ENCODE results near the gene CFAP410. TPM values are rescaled to one million over a fixed set of nuclear protein-coding genes. Genes with fewer than 3 reads are reported as not detected.
"Not testable (repeated sequence)": the region's sequence is repeated elsewhere in the genome, so short reads cannot be mapped to it uniquely, and the experiment has no call there.

The CFAP410 gene
- polyA plus RNA-seq, 3 donors = 27.4 to 40.0 (median 30.3) TPM

DNA sequence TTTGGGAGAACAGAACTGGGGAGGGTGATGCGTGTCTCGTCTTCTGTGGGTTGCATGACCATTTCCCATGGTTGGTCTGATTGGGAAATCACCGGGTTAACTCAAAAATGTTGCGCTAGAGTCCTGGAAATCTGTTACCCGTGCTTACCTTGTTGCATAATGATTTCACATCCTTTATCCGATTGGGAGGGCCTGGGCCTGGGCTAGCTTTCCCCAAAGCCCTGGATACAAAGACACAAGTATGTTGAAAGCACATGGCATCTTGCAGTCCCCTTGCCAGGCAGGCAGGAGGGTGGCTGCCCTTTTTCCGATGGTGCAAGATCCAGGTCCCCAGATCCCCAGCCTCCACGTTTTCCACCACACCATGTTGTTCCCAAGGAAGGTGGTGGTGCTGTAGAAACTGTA lies 14.8 kb upstream of the CFAP410 start:
- WGBS, 3 donors = 36 to 62% (median 47%) methylated on average over 8 of the region's 8 CpGs
- no peak overlapping the region for H3K27ac ChIP-seq (ENCODE audit: low read depth, low read length)

- H3K27ac ChIP-seq (ENCODE audit: low read depth, low read length) = no peak within 1 kb of the TSS
- 34 to 53% (median 35%) methylated on average over 21 of the region's 21 CpGs for WGBS, 3 donors
Measured at GRCh38 chr21:44353191-44353970, 14.2 kb upstream of the CFAP410 start, which contains the start of gene TRPM2. TRPM2 (plus strand) TSS chr21:44353621; CDS start chr21:44353701, 80 bp downstream.

DNA sequence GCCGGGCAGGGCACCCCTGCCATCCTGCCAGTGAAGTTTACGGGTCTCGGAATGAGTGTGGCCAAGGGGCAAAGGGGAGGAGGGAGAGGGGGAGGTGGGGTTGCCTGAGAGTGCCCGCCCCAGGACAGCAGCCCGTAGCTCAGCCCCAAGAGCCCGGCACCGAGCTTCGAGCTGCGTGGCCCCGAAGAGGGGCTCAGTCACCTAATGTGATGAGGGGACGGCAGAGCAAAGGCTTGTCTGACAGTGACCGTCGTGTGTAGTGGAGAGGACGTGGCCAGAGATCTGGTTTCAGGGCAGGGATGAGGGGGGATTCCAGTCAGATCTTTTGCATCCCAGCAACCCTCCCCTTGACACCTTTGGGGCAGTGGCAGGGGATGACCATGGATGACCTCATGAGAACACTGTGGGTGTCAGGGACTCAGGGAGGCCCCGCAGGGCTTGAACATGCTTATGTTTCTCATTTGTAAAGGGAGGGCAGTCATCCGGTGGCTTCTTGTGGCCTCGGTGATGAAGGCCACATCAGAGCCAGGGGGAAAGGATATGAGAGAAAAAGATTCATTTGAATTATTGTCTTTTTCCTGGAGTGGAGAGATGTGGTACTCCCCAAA lies 13.2 kb upstream of the CFAP410 start:
- no peak overlapping the region for H3K27ac ChIP-seq (ENCODE audit: low read depth, low read length)
- WGBS, 3 donors = 67 to 81% (median 72%) methylated on average over 17 of the region's 17 CpGs

- 68 to 89% (median 88%) methylated on average over 18 of the region's 18 CpGs for WGBS, 3 donors
- H3K27ac ChIP-seq (ENCODE audit: low read depth, low read length) = no peak overlapping the region
Measured at GRCh38 chr21:44351535-44352252, 12.5 kb upstream of the CFAP410 start.

DNA sequence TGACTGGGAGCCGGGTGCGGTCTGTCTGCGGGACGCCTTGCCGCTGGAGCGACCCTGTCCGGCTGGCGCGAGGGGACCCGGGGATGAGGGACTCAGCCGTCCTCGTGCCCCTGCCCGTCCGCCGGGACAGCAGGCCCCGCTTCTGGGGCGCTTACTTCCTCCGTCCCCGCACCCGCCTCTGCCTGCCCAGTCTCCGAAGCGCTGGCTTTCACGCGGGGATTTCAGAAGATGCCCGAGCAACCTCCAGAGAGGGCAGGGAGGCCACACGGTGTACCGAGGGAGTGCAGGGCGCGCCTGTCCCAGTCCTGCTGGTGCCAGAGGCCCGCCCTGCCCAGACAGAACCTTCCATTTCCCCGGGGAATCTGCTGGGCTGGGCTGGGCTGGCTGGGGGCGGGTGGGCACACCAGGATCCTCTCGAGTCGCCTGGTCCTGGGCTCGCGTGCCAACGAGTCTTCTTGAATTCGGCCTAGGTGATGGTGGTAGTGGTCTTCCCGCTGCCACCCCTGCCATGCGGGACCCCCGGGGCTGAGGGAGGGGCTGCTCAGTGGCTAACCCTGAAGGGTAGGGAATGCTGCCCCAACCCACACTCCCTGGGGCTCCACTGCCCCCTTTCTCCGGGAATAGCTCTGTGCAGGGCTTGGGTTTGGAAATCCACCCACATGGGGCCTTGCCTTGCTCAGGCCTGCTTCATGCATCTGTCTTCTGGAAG lies 11.7 kb upstream of the CFAP410 start:
- 27 to 38% (median 31%) methylated on average over 30 to 41 of the region's 42 CpGs for WGBS, 3 donors
- no peak overlapping the region for H3K27ac ChIP-seq (ENCODE audit: low read depth, low read length)

- H3K27ac ChIP-seq (ENCODE audit: low read depth, low read length) = no peak overlapping the region
- 8 to 11% (median 9%) methylated on average over 89 to 110 of the region's 113 CpGs for WGBS, 3 donors
Measured at GRCh38 chr21:44349847-44350772, 10.9 kb upstream of the CFAP410 start.

DNA sequence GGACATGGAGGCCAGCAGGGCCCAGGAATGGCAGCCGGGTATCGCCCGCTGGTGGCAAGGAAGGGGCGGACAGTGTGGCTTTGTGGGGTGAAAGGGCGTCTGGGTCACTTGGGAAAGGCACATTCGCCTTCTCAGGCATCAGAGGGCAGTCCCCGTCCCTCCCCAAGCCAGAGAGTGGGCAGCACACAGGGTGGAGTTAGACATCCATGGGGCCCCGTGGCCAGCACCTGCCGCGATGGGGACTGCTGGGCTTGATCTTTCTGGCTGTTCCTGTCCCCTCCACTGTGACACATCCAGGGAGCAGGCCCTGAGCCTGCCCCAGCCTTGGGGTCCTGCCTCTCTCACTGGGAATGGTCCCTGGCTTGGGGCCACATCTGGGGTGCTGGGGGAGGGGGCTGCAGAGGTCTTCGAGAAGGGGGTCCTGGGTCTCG lies 10.2 kb upstream of the CFAP410 start:
- H3K27ac ChIP-seq (ENCODE audit: low read depth, low read length) = no peak overlapping the region
- WGBS, 3 donors = 72 to 77% (median 73%) methylated on average over 12 of the region's 12 CpGs

DNA sequence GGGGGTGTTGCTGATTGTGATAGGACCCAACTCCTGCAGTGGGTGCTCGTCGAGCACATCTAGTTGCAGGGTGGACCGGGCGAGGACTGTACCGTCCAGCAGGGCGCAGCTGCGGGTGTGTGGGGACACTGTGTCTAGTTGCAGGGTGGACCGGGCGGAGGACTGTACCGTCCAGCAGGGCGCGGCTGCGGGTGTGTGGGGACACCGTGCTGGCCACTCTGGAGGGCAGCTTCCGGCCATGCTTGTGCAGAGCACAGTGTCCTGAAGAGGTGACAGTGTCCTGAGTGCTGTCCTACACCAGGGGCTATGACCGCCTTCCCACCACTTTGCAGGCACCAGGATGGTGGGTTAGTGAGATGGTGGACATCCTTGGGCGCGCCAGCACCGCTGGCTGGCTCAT lies 9.7 kb upstream of the CFAP410 start:
- 89 to 94% (median 91%) methylated on average over 19 of the region's 19 CpGs for WGBS, 3 donors
- no peak overlapping the region for H3K27ac ChIP-seq (ENCODE audit: low read depth, low read length)

GRCh38 chr21:44347911-44348451 lies 8.8 kb upstream of the CFAP410 start:
- no peak overlapping the region for H3K27ac ChIP-seq (ENCODE audit: low read depth, low read length)
- 45 to 56% (median 53%) methylated on average over 22 of the region's 22 CpGs for WGBS, 3 donors

- WGBS, 3 donors = 50 to 71% (median 65%) methylated on average over 11 of the region's 11 CpGs
- no peak overlapping the region for H3K27ac ChIP-seq (ENCODE audit: low read depth, low read length)
Measured at GRCh38 chr21:44345495-44345894, 6.3 kb upstream of the CFAP410 start.

GRCh38 chr21:44344541-44345183 lies 5.5 kb upstream of the CFAP410 start:
- H3K27ac ChIP-seq (ENCODE audit: low read depth, low read length) = no peak overlapping the region
- WGBS, 3 donors = 69 to 91% (median 76%) methylated on average over 17 of the region's 17 CpGs

DNA sequence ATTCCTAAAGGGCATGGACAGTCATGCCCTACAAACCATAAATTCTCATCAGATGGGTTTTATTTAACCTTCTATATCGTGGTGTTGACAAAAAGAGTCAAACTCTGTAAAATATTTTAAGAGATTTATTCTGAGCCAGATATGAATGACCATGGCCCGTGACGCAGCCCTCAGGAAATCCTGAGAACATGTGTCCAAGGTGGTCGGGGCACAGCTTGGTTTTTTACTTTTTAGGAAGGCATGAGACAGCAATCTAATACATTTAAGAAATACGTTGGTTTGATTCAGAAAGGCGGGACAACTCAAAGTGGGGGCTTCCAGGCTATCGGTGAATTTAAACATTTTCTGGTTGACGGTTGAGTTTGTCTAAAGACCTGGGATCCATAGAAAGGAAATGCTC lies 3.8 kb upstream of the CFAP410 start:
- H3K27ac ChIP-seq (ENCODE audit: low read depth, low read length) = not testable (repeated sequence)
- whole genome bisulfite sequencing, 3 donors = 72 to 76% (median 73%) methylated on average over 8 of the region's 8 CpGs

DNA sequence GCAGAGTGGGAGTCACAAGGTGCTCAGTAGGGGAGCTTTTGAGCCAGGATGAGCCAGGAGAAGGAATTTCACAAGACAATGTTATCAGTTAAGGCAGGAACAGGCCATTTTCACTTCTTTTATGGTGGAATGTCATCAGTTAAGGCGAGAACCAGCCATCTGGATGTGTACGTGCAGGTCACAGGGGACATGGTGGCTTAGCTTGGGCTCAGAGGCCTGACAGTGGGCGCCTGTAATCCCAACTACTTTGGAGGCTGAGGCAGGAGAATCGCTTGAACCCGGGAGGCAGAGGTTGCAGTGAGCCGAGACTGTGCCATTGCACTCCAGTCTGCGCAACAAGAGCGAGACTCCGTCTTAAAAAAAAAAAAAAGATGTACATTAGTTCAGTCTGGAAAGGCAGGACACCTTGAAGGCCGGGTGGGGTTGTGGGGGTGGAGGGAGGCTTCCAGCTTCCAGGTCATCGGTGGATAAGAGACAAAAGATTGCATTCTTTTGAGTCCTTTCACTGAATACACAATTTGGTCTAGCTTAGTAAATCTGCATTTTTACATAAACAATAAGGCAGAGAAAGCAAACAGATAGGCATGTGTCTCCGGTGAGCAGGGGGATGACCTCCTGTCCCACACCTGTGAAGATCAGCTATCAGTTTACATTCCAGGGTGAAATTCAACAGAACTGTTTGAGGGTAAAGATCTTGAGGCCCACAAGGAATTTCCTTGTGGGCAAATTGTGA lies 2.7 kb upstream of the CFAP410 start:
- not testable (repeated sequence) for H3K27ac ChIP-seq (ENCODE audit: low read depth, low read length)
- WGBS, 3 donors = 52 to 82% (median 80%) methylated on average over 12 of the region's 12 CpGs

GRCh38 chr21:44337941-44338895 lies 972 bp downstream of the CFAP410 start:
- 9 to 11% (median 9%) methylated on average over 19 to 35 of the region's 47 CpGs for WGBS, 3 donors
- H3K27ac ChIP-seq (ENCODE audit: low read depth, low read length) = no peak overlapping the region

- 59 to 74% (median 64%) methylated on average over 3 of the region's 3 CpGs for WGBS, 3 donors
- H3K27ac ChIP-seq (ENCODE audit: low read depth, low read length) = no peak overlapping the region
Measured at GRCh38 chr21:44337449-44337848, 1.7 kb downstream of the CFAP410 start.

Data from adipose tissue (tissue), 3 donors.